ENCODE results near the gene XAGE2. TPM values are rescaled to one million over a fixed set of nuclear protein-coding genes. Genes with fewer than 3 reads are reported as not detected.
"Not testable (repeated sequence)": the region's sequence is repeated elsewhere in the genome, so short reads cannot be mapped to it uniquely, and the experiment has no call there.

Gene XAGE2
- total RNA-seq, result not detected

GRCh38 chrX:52368368-52369055, at the start of gene XAGE2:
XAGE2 (plus strand) TSS chrX:52369021; CDS start chrX:52370015, 994 bp downstream.
- Histone ChIP-seq H3K4me3 (no peak within 1 kb of the TSS), H3K36me3 (no peaks in the 10 kb centered on the region), H3K9me3 (no peaks in the 10 kb centered on the region), H3K4me1 (replicated peaks) (no peaks in the 10 kb centered on the region), H3K27me3 (replicated peaks; ENCODE audit: insufficient read depth) (no peaks in the 10 kb centered on the region), H3K27ac (no peak within 1 kb of the TSS)
- DNase-seq (ENCODE audit: low spot score), result no peak
- 64% methylated on average over 19 of the region's 19 CpGs for WGBS
- no peak for TF ChIP-seq POLR2AphosphoS5 (IDR thresholded peaks at IDR 0.05)
- TF ChIP-seq, protein P1, sequence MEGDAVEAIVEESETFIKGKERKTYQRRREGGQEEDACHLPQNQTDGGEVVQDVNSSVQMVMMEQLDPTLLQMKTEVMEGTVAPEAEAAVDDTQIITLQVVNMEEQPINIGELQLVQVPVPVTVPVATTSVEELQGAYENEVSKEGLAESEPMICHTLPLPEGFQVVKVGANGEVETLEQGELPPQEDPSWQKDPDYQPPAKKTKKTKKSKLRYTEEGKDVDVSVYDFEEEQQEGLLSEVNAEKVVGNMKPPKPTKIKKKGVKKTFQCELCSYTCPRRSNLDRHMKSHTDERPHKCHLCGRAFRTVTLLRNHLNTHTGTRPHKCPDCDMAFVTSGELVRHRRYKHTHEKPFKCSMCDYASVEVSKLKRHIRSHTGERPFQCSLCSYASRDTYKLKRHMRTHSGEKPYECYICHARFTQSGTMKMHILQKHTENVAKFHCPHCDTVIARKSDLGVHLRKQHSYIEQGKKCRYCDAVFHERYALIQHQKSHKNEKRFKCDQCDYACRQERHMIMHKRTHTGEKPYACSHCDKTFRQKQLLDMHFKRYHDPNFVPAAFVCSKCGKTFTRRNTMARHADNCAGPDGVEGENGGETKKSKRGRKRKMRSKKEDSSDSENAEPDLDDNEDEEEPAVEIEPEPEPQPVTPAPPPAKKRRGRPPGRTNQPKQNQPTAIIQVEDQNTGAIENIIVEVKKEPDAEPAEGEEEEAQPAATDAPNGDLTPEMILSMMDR (IDR thresholded peaks at IDR 0.05), result no peak
- TF ChIP-seq POLR2A (IDR thresholded peaks at IDR 0.05), result no peak
- intact Hi-C loops (cut with DNase I), result no loop called here

GRCh38 chrX:52337410-52337809, 31.4 kb upstream of the XAGE2 start:
- Histone ChIP-seq H3K4me3 (no peak overlapping the region), H3K27ac (no peak overlapping the region), H3K36me3 (no peaks in the 10 kb centered on the region), H3K4me1 (replicated peaks) (no peaks in the 10 kb centered on the region), H3K27me3 (replicated peaks; ENCODE audit: insufficient read depth) (no peaks in the 10 kb centered on the region), H3K9me3 (no peaks in the 10 kb centered on the region)
- intact Hi-C loops (cut with DNase I), result no loop called here
- no peak for TF ChIP-seq POLR2AphosphoS5 (IDR thresholded peaks at IDR 0.05)
- TF ChIP-seq, protein P1 (IDR thresholded peaks at IDR 0.05), result no peak
- TF ChIP-seq POLR2A (IDR thresholded peaks at IDR 0.05), result no peak
- 76% methylated on average over 4 of the region's 4 CpGs for WGBS
- no peak for DNase-seq (ENCODE audit: low spot score)

DNA sequence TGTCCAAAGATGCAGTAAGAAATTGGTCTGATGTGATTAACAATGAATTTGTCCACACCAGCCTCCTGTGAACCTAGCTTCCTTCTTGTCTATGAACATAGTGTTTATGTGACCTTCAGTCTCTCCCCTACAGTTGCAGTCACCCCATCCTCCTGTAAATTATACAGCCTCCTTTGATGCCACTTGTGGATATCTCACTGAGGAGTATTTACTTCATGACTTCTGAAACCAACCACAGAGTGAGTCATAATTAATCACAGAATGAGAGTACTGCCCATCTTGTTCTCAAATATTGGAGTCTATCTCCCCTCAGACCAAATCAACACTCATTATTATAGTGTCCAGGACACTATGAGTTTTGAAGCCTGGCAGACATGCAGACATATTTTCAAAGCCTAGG, 27.3 kb upstream of the XAGE2 start:
- Histone ChIP-seq H3K9me3 (no peaks in the 10 kb centered on the region), H3K4me1 (replicated peaks) (no peaks in the 10 kb centered on the region), H3K27ac (no peak overlapping the region), H3K27me3 (replicated peaks; ENCODE audit: insufficient read depth) (no peaks in the 10 kb centered on the region), H3K36me3 (no peaks in the 10 kb centered on the region), H3K4me3 (no peak overlapping the region)
- no peak for DNase-seq (ENCODE audit: low spot score)
- intact Hi-C loops (cut with DNase I), result no loop called here
- no peak for TF ChIP-seq POLR2AphosphoS5 (IDR thresholded peaks at IDR 0.05)
- TF ChIP-seq, protein P1 (IDR thresholded peaks at IDR 0.05), result no peak
- TF ChIP-seq POLR2A (IDR thresholded peaks at IDR 0.05), result no peak

DNA sequence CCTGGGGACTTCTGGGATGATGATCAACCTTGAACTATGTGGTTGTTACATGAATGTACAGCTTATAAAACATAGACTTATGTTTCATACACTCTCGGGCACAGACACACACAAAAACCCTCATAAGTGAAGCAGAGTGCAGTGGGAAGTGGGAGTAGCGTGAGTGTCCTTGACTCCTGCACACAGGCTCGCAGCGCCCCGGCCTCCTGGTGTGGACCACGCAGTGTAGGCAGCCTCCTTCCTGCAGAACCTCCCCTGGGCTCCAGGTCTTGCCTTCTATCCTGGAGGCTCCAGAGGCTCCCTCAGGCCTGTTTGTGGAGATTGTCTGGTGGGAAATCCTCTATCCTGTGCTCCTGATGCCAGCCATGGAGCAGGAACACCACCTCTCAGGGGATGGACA, 25.7 kb upstream of the XAGE2 start:
- H3K27me3 ChIP-seq (replicated peaks; ENCODE audit: insufficient read depth); DNase-seq (ENCODE audit: low spot score); H3K4me3 ChIP-seq; H3K36me3 ChIP-seq; H3K4me1 ChIP-seq (replicated peaks); H3K9me3 ChIP-seq; H3K27ac ChIP-seq; intact Hi-C loops (cut with DNase I): not testable (repeated sequence)
- 94% methylated on average over 6 of the region's 6 CpGs for WGBS

GRCh38 chrX:52345402-52345801, 23.4 kb upstream of the XAGE2 start:
- WGBS, result 48% methylated on average over 4 of the region's 4 CpGs
- H3K36me3 ChIP-seq; intact Hi-C loops (cut with DNase I); H3K27ac ChIP-seq; DNase-seq (ENCODE audit: low spot score); H3K27me3 ChIP-seq (replicated peaks; ENCODE audit: insufficient read depth); H3K9me3 ChIP-seq; H3K4me3 ChIP-seq; H3K4me1 ChIP-seq (replicated peaks): not testable (repeated sequence)
